HG02798 (cell line): ENCODE measurements around the gene LUC7L2.
"Not testable (repeated sequence)": the region's sequence is repeated elsewhere in the genome, so short reads cannot be mapped to it uniquely, and the experiment has no call there.

Experiments
- ATAC-seq: cut with Tn5 transposase; IDR thresholded peaks from one replicate; pipeline ENCODE4 v1.9.1; 2021; ENCODE audit warnings: mild to moderate bottlenecking; ENCODE audit not compliant: unreplicated experiment, poor library complexity

Gene LUC7L2

DNA sequence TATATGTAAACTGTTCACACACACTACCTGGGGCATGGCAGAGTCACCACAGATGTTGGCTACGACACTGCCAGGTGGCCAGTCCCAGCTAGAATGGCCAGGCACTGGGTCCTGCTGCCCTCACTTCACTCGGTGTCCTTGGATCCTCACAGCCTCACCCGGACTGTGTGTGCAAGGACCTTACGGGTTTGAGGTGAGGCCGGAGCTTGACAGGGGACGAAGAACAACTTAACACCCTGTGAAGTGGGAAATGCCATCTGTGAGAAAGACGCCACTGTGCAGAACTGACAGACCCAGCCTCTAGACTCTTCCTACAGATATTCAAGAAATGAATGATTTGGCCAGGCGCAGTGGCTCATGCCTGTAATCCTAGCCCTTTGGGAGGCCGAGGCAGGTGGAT is 77.1 kb downstream of the LUC7L2 start:
- ATAC-seq = no peak

GRCh38 chr7:139439375-139439774 is 79.7 kb downstream of the LUC7L2 start:
- no peak for ATAC-seq

DNA sequence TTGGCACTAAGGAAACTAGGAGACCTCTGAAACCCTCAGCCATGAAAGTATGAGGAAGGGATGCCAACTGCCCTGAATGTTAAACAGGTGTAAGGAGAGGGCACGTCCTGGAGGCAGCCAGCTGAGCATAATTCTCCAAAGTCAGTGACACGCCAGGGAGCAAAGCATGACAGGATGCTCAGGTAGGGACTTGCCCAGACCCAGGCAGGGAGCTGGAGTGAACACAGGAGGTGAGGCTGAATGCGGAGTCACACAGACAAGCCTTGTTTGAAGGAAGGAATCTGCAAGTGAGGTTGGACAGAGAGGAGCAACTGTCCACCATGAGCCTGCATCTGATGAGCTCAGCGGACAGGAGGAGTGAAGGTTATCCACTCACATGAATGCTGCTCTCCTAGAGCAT is 82.3 kb downstream of the LUC7L2 start:
- no peak for ATAC-seq

DNA sequence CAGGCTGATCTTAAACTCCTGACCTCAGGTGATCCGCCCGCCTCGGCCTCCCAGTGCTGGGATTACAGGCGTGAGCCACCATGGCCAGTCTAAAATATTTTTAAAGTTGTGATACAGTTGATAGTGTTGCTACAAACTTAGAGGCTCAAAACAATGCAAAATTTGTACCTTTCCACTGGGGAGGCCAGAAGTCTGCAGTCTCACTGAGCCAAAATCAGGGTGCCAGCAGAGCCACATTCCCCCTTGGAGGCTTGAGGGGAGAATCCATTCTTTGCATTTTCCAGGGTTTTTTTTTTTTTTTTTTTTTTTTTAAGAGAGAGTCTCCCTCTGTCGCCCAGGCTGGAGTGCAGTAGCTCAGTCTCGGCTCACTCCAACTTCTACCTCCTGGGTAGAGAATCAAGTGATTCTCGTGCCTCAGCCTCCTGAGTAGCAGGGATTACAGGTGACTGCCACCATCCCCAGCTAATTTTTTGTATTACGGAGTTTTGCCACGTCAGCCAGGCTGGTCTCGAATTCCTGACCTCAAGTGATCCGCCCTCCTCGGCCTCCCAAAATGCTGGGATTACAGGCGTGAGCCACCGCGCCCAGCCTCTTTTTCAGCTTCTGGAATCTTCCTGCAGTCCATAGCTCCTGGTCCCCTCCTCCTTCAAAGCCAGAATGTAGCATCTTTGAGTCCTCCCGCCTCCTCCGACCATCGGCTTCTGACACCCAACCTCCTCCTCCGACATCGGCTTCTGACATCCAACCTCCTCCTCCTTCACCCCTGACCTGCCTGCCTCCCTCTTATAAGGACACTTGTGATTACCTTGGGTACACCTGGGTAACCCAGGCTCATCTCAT is 86.6 kb downstream of the LUC7L2 start:
- ATAC-seq = no peak

GRCh38 chr7:139450851-139451250 is 91.2 kb downstream of the LUC7L2 start:
- no peak for ATAC-seq

- ATAC-seq = no peak
These were observed 91.9 kb downstream of the LUC7L2 start for GRCh38 chr7:139451638-139452037.

DNA sequence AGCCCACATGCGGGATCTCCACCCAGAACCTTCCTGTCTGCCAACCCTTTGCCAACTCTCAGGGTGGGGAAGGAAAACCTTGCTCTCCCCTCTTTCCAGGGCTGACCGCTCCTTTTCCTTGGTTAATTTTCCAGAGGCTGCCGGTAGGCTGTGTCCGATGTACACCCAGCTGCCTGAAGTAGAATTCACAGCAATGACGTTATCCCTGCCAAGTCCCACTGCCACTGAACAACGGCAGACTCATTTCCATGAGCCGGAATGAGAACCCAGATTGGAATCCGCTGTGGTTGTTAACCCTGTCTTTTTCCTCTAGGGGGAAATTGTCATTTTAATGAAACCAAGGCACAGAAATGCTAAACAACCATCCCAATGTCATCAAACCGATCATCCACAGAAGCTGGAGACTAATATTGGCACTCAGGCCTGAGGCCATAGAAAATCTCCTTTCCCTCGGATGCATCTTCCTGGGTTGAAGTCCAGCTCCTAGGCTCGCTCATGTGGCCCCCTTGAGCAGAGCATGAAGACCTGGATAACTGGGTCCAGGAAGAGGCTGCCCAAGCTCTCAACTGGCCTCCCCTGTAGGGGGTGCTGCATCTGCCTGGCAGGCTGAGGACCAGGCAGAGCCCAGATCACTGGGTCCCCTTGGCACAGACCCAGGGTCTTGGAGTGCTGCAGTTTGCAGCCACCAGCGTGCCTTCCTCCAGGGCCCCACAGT is 93.4 kb downstream of the LUC7L2 start:
- ATAC-seq = no peak

GRCh38 chr7:139453673-139454321 is 94.1 kb downstream of the LUC7L2 start:
- ATAC-seq = no peak

DNA sequence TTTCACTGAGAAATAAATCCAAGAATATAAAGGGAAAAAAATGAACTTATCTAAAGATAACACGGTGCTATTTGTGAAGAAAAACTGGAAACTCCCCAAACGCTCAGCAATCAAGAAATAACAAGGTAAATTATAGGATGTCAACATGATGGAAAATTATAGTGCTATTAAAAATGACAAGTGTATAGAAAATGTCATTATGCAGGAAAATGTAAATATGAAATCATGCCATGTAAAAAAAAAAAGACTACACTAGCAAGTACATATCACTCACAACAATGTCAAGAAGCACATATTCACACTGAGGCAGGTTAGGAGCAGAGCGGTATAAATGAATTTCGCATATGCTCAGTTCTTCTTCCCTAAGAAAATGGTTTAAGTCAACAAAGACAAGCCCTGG is 96.1 kb downstream of the LUC7L2 start:
- ATAC-seq = no peak

DNA sequence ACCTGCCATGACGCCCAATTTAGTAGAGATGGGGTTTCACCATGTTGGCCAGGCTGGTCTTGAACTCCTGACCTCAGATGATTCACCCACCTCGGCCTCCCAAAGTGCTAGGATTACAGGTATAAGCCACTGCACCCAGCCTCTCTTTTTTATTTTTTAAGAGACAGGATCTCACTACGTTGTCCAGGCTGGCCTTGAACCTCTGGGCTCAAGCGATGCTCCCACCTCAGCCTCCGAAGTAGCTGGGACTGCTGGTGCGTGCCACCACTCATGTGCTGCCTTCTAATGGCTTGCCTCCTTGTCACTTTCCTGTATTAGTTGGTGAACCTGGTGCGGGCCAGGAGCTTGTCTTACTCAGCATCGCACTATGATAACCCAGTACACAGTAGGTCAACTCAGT is 96.8 kb downstream of the LUC7L2 start:
- no peak for ATAC-seq

DNA sequence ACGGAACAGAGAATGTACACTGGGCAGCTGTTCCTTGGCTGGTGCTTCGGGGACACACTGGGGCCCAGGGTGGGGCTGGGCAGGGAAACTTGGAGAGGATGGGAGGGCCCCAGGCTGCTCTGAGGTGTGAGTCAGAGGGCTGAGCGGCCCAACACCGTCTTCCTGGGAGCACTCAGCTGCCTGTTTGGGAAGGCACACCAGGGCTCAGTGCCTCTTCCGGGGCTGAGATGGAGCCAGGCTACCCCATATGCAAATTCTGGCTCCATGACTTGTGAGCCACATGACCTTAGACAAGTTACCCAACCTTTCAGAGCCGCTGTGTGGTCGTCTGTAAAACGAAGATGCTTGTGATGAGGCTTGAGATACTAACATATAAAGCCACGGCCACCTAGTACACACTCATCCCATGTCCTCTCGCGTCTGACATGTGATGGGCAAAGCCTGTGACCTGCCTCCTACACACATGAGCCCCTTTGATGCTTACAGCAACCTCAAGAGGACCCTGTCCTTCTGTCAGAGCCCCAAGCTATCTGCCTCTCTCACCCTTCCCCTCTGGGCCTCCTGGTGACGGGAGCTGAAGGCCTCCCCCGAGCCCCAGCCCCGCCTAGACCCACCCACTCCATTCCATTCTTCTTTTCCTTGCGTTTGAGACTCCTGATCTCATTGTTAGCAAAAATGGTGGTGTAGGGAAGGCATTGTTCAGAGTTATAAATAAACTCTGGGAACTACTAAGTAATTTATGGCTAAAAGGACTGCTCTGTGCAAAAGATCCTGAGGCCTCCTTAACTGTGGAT is 97.7 kb downstream of the LUC7L2 start:
- ATAC-seq = no peak

- ATAC-seq = not testable (repeated sequence)
These were observed 103.7 kb downstream of the LUC7L2 start for GRCh38 chr7:139463421-139463820.

DNA sequence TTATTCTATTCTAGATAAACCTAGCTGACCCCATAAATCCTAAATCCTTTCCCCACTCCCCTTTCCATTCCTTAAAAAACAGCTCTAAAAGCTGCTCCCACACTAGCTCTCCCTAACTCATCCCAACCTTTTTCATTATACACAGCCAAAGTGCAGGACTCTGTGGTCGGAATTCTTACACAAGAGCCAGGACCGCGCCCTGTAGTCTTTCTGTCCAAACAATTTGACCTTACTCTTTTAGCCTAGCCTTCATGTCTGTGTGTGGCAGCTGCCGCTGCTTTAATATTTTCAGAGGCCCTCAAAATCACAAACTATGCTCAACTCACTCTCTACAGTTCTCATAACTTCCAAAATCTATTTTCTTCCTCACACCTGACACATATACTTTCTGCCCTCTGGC is 104.8 kb downstream of the LUC7L2 start:
- ATAC-seq = not testable (repeated sequence)

DNA sequence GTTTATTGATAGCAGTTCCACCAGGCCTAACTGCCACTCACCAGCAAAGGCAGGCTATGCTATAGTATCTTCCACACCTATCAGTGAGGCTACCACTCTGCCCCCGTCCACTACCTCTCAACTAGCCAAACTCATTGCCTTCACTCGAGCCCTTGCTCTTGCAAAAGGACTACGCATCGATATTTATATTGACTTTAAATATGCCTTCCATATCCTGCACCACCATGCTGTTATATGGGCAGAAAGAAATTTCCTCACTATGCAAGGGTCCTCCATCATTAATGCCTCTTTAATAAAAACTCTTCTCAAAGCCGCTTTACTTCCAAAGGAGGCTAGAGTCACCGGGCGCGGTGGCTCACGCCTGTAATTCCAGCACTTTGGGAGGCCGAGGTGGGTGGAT is 105.4 kb downstream of the LUC7L2 start:
- ATAC-seq = not testable (repeated sequence)

DNA sequence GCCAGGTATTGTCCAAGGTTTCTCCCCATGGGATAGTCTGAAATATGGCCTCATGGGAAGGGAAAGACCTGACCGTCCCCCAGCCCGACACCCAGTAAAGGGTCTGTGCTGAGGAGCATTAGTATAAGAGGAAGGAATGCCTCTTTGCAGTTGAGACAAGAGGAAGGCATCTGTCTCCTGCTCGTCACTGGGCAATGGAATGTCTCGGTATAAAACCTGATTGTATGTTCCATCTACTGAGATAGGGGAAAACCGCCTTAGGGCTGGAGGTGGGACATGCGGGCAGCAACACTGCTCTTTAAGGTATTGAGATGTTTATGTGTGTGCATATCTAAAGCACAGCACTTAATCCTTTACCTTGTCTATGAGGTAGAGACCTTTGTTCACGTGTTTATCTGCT is 108.0 kb downstream of the LUC7L2 start:
- ATAC-seq = not testable (repeated sequence)

DNA sequence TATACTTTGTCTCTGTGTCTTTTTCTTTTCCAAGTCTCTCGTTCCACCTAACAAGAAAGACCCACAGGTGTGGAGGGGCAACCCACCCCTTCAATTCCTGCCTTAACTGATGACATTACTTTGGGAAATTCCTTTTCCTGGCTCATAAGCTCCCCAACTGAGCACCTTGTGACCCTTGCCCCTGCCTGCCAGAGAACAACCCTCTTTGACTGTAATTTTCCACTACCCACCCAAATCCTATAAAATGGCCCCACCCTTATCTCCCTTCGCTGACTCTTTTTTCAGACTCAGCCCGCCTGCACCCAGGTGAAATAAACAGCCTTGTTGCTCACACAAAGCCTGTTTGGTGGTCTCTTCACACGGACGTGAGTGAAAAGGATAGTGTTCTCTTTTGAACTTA is 108.6 kb downstream of the LUC7L2 start:
- not testable (repeated sequence) for ATAC-seq

GRCh38 chr7:139471740-139472353 is 112.2 kb downstream of the LUC7L2 start:
- no peak for ATAC-seq
